Measurements from ENCODE around the gene GLIS1. TPM values are rescaled to one million over a fixed set of nuclear protein-coding genes. Genes with fewer than 3 reads are reported as not detected.

GLIS1 gene
- total and polyA plus RNA-seq, 2 experiments from 2014 or later, result 0.26 to 0.31 TPM

- TF ChIP-seq ZNF462 (CRISPR knock-in tag; IDR thresholded peaks at IDR 0.05) (no peak), ZNF114 (CRISPR knock-in tag; IDR thresholded peaks at IDR 0.05) (no peak), NANOG (IDR thresholded peaks at IDR 0.05; ENCODE audit: borderline replicate concordance) (no peak), JUNB (IDR thresholded peaks at IDR 0.05; ENCODE audit: unreplicated experiment) (no peak)
These were observed 34.7 kb downstream of the GLIS1 start (continued) for GRCh38 chr1:53704304-53704703.

- Histone ChIP-seq H3F3A (replicated peaks; ENCODE audit: low read depth) (peaks cover 13% of the 10 kb centered on the region; the same call in 1 of the 2 replicates), H3K4me3 (no peak overlapping the region), H4K20me1 (replicated peaks; ENCODE audit: insufficient read depth) (no peaks in the 10 kb centered on the region), H3K4me1 (ENCODE audit: insufficient read depth) (peaks cover 38% of the 10 kb centered on the region), H2AFZ (no peak overlapping the region), H3K27ac (ENCODE audit: low read depth) (no peak overlapping the region), H3K4me2 (no peak overlapping the region), H3K27me3 (ENCODE audit: insufficient read depth) (no peaks in the 10 kb centered on the region), H3K36me3 (ENCODE audit: insufficient read depth) (no peaks in the 10 kb centered on the region), H3K79me2 (replicated peaks; ENCODE audit: insufficient read depth) (no peaks in the 10 kb centered on the region), H3K9me2 (ENCODE audit: insufficient read depth) (no peaks in the 10 kb centered on the region)
- H3K27me3 Mint-ChIP-seq (ENCODE audit: insufficient read depth, low read depth, poor library complexity), result peaks cover 8% of the 10 kb centered on the region
- DNase-seq (ENCODE audit: low spot score), result no peak
- no peak for ATAC-seq
- H3K9me3 Mint-ChIP-seq, result no peaks in the 10 kb centered on the region; the same call in 2 of the 3 replicates
- TF ChIP-seq ZNF462 (CRISPR knock-in tag; IDR thresholded peaks at IDR 0.05) (no peak), JUNB (IDR thresholded peaks at IDR 0.05; ENCODE audit: unreplicated experiment) (no peak), CREB1 (CRISPR knock-in tag; IDR thresholded peaks at IDR 0.05; ENCODE audit: low read depth) (no peak), NANOG (IDR thresholded peaks at IDR 0.05; ENCODE audit: borderline replicate concordance) (no peak)
- peaks cover 47% of the 10 kb centered on the region for H3K4me1 Mint-ChIP-seq
- no peak overlapping the region for H3K27ac Mint-ChIP-seq
- no peaks in the 10 kb centered on the region for H3K36me3 Mint-ChIP-seq (ENCODE audit: low read depth)
- H3K4me3 Mint-ChIP-seq, result no peak overlapping the region; the same call in 2 of the 3 replicates
These were observed 35.8 kb downstream of the GLIS1 start for GRCh38 chr1:53703174-53703573.

Data from GM23338 (cell line).